Endodermal cell (in vitro differentiated cells): ENCODE results near the gene CDH13. TPM values are rescaled to one million over a fixed set of nuclear protein-coding genes. Genes with fewer than 3 reads are reported as not detected.

Experiments used
- DNase-seq: peaks from one replicate; pipeline ENCODE4 v3.0.0-alpha.2; 2017
- H3K27ac ChIP-seq: 2 replicates; pipeline ENCODE4 v1.5.1; 2013; ENCODE audit warnings: mild to moderate bottlenecking, low read depth, low read length, moderate library complexity
- H3K27me3 ChIP-seq: 2 replicates; pipeline ENCODE4 v1.6.1; 2013; ENCODE audit warnings: mild to moderate bottlenecking, low read length, moderate library complexity; ENCODE audit not compliant: insufficient read depth, control insufficient read depth, poor library complexity, severe bottlenecking
- H3K36me3 ChIP-seq: 2 replicates; pipeline ENCODE4 v1.7.0; 2013; ENCODE audit warnings: mild to moderate bottlenecking, low read length, moderate library complexity; ENCODE audit not compliant: control insufficient read depth, insufficient read depth
- H3K4me1 ChIP-seq: one replicate; pipeline ENCODE4 v1.7.0; 2013; ENCODE audit warnings: low read length; ENCODE audit not compliant: control insufficient read depth, insufficient read depth
- H3K4me3 ChIP-seq: 2 replicates; pipeline ENCODE4 v1.5.1; 2013; ENCODE audit warnings: mild to moderate bottlenecking, low read length, moderate library complexity
- H3K9ac ChIP-seq: 2 replicates; pipeline ENCODE4 v1.6.1; 2013; ENCODE audit warnings: mild to moderate bottlenecking, low read length, moderate library complexity; ENCODE audit not compliant: poor library complexity, severe bottlenecking; ENCODE audit errors: extremely low read depth
- H3K9me3 ChIP-seq: 2 replicates; pipeline ENCODE4 v1.6.1; 2013; ENCODE audit warnings: mild to moderate bottlenecking, low read length, moderate library complexity; ENCODE audit not compliant: control insufficient read depth
- H3K27ac Mint-ChIP-seq: 2 replicates; pipeline ENCODE4 v1.8.0; 2020; ENCODE audit warnings: mixed read lengths
- H3K27me3 Mint-ChIP-seq: 2 replicates; pipeline ENCODE4 v1.8.0; 2021; ENCODE audit warnings: mild to moderate bottlenecking, mixed read lengths; ENCODE audit not compliant: insufficient read depth
- H3K36me3 Mint-ChIP-seq: 2 replicates; pipeline ENCODE4 v1.8.0; 2020; ENCODE audit warnings: low read depth, mixed read lengths
- H3K4me1 Mint-ChIP-seq: 2 replicates; pipeline ENCODE4 v1.8.0; 2020; ENCODE audit warnings: mixed read lengths
- H3K4me3 Mint-ChIP-seq: 2 replicates; pipeline ENCODE4 v1.8.0; 2020; ENCODE audit warnings: mild to moderate bottlenecking, moderate library complexity, mixed read lengths
- H3K9me3 Mint-ChIP-seq: 2 replicates; pipeline ENCODE4 v1.8.0; 2020; ENCODE audit warnings: mild to moderate bottlenecking, mixed read lengths
- WGBS, 2 experiments: methylation state at CpG; one replicate each; pipeline versions ENCODE4 v1.1.5 to v1.1.7; 2013; ENCODE audit warnings: missing lambda C conversion rate in 2 of 2, mixed read lengths in 1 of 2; ENCODE audit not compliant: insufficient coverage in 1 of 2, insufficient read length in 1 of 2; 5-methylcytosine and 5-hydroxymethylcytosine counted together
- total RNA-seq, 2 donors: library from RNA; stranded (reverse); fragmentation: NEBNext Ultra II Directional in 1 of 2; extraction: Animal tissue kit (Norgen Biotek cat#: 25700) in 1 of 2; gene quantifications; 2 replicates in 1 of 2; 3 replicates in 1 of 2; pipeline ENCODE4 v1.2.1, GENCODE V29; 2021
- TF ChIP-seq, protein P1 (sequence below): fragments of 200-600 bp; sonication (generic); conservative IDR thresholded peaks from 2 replicates; pipeline ENCODE4 v1.5.0; 2021; ENCODE audit warnings: antibody characterized with exemption, mild to moderate bottlenecking

The CDH13 gene
- total RNA-seq, 2 donors from 2014 or later: 0.86 to 1.8 TPM

- Mint-ChIP-seq H3K27ac (no peak overlapping the region), H3K27me3 (no peaks in the 10 kb centered on the region), H3K4me1 (no peaks in the 10 kb centered on the region), H3K4me3 (no peak overlapping the region), H3K9me3 (no peaks in the 10 kb centered on the region), H3K36me3 (no peaks in the 10 kb centered on the region)
- H3K27me3 ChIP-seq: no peaks in the 10 kb centered on the region
- DNase-seq: no peak
- H3K27ac ChIP-seq: no peak overlapping the region
- H3K9me3 ChIP-seq: no peaks in the 10 kb centered on the region
- no peak overlapping the region for H3K4me3 ChIP-seq
- no peaks in the 10 kb centered on the region for H3K36me3 ChIP-seq
- TF ChIP-seq, protein P1, sequence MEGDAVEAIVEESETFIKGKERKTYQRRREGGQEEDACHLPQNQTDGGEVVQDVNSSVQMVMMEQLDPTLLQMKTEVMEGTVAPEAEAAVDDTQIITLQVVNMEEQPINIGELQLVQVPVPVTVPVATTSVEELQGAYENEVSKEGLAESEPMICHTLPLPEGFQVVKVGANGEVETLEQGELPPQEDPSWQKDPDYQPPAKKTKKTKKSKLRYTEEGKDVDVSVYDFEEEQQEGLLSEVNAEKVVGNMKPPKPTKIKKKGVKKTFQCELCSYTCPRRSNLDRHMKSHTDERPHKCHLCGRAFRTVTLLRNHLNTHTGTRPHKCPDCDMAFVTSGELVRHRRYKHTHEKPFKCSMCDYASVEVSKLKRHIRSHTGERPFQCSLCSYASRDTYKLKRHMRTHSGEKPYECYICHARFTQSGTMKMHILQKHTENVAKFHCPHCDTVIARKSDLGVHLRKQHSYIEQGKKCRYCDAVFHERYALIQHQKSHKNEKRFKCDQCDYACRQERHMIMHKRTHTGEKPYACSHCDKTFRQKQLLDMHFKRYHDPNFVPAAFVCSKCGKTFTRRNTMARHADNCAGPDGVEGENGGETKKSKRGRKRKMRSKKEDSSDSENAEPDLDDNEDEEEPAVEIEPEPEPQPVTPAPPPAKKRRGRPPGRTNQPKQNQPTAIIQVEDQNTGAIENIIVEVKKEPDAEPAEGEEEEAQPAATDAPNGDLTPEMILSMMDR: no peak
- H3K4me1 ChIP-seq: peaks cover 7% of the 10 kb centered on the region
- H3K9ac ChIP-seq: no peak overlapping the region
- WGBS, 2 experiments: 87 to 97% methylated on average over 12 to 14 of the region's 15 CpGs
Measured at GRCh38 chr16:83010776-83011720, 384.3 kb downstream of the CDH13 start.

GRCh38 chr16:83011939-83012338, 385.2 kb downstream of the CDH13 start:
- Histone ChIP-seq H3K27me3 (no peaks in the 10 kb centered on the region), H3K36me3 (no peaks in the 10 kb centered on the region), H3K27ac (no peak overlapping the region), H3K9ac (no peak overlapping the region), H3K4me1 (peaks cover 7% of the 10 kb centered on the region), H3K9me3 (no peaks in the 10 kb centered on the region), H3K4me3 (no peak overlapping the region)
- Mint-ChIP-seq H3K36me3 (no peaks in the 10 kb centered on the region), H3K9me3 (no peaks in the 10 kb centered on the region), H3K4me1 (no peaks in the 10 kb centered on the region), H3K27ac (no peak overlapping the region), H3K27me3 (no peaks in the 10 kb centered on the region), H3K4me3 (no peak overlapping the region)
- 100% methylated on average over 1 of the region's 2 CpGs; no CpG with 5 or more reads in 1 of the 2 experiments for WGBS, 2 experiments
- TF ChIP-seq, protein P1: no peak
- no peak for DNase-seq

- Mint-ChIP-seq H3K9me3 (no peaks in the 10 kb centered on the region), H3K4me3 (no peak overlapping the region), H3K27me3 (no peaks in the 10 kb centered on the region), H3K36me3 (no peaks in the 10 kb centered on the region), H3K27ac (no peak overlapping the region), H3K4me1 (no peaks in the 10 kb centered on the region)
- H3K4me1 ChIP-seq: peaks cover 7% of the 10 kb centered on the region
- H3K36me3 ChIP-seq: no peaks in the 10 kb centered on the region
- H3K9me3 ChIP-seq: no peaks in the 10 kb centered on the region
- DNase-seq: no peak
- H3K9ac ChIP-seq: no peak overlapping the region
- WGBS, 2 experiments: 93 to 95% methylated on average over 3 to 4 of the region's 4 CpGs
- H3K27ac ChIP-seq: no peak overlapping the region
- no peak overlapping the region for H3K4me3 ChIP-seq
- no peaks in the 10 kb centered on the region for H3K27me3 ChIP-seq
- TF ChIP-seq, protein P1: no peak
Measured at GRCh38 chr16:83013071-83013470, 386.3 kb downstream of the CDH13 start.
